NCI-H2107 treated with DMSO at 0.1 percent for 48 hours (cell line): ENCODE measurements around the gene TNFAIP8L1.
"Not testable (repeated sequence)": the region's sequence is repeated elsewhere in the genome, so short reads cannot be mapped to it uniquely, and the experiment has no call there.

ENCODE experiments used
- DNase-seq: peaks from one replicate; lab custom pipeline; 2025; ENCODE audit not compliant: unreplicated experiment; lab: John Stamatoyannopoulos, UW

Gene TNFAIP8L1

DNA sequence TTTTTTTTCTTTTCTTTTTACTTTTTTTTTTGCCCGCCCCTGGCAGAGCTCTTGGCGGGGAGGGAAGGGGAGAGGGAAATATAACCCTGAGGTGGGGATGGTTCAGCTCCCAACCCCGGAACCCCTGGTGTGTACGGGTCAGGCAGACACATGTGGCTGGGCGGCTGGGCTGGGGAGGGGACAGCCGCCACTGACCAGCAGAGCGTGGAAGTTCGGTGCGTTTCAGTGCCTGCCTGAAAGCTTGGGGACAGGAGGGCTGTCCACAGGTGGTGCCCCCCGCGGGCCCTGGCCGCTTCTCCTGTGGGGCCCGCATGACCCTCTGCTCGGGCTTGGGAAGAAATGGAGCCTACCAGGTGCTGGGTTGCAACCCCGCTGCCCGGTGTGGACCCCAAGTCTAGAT is 36.0 kb downstream of the TNFAIP8L1 start:
- DNase-seq = no peak

DNA sequence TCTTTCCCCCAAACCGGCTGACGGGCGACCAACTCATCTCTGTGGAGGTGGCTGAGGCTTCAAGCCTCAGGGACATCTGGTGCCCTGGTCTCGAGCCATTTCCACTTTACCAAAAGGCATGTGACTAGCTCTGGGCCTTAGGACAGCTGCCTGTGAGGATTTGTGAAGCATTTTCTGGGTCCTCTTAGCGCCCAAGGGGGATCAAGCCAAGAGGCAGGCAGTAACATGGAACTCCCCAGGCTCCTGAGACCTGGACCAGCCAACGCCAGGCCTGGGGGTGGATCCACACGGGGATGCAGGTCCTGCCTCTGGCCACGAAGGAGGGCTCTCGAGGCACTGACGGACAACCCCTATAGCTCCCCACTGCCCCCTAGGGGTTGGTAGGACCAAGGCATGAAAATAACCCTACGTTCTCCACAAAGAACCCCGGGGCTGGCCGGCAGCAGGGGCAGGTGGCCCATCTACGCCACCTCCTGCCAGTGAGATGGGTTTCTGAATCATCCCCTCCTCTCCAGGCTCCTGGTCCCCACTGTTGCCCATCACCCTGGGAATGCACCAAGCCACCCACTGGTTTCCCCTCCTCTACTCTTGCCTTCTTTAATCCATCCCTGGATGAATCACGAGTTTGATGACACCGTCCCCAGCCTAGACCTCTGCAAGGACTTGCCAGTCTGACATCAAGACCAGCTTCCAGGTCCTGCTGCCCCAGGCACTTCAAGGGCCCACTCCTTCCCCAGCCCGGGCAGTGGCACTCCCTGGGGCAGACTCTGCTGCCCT is 37.8 kb downstream of the TNFAIP8L1 start:
- no peak for DNase-seq

DNA sequence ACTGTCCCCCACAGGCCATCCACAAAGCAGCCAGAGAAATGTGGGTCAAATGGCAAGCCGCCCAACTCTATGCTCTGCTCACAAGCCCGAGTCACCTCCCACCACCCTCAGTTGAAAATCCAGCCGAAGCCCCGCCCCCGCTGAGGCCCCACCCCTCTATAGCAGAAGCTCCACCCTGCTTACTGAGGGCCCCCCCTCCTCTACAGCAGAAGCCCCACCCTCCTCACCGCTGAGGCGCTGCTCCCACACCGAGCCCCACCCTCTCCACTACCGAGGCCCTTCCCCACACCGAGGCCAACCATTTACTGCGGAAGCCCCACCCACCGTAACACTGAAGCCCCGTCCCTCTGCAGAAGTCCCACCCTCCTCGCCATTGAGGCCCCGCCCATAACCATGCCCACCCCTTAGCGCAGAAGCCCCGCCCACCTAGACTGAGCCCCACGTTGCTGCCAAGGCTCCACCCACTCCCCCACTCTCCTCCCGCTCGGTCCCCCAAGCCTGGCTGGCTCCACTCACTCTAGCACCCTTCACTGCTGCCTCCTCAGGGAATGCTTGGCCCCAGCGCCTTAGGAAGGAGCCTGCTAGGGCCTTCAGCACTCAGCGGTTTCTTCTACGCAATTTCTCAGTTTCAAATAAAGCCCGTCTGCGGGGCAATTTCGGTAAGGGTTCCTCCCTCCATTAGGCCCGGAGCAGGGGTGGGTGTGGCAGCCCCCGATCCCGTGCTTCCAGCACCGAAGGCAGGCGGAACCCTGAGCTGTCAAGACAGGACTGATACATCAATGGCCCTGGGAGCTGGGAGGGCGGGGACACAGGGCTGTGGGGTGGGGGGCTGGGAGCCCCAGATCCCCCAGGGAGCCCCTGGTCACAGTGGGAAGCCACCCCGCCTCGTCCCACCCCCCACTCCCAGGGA is 39.8 kb downstream of the TNFAIP8L1 start:
- DNase-seq = no peak

DNA sequence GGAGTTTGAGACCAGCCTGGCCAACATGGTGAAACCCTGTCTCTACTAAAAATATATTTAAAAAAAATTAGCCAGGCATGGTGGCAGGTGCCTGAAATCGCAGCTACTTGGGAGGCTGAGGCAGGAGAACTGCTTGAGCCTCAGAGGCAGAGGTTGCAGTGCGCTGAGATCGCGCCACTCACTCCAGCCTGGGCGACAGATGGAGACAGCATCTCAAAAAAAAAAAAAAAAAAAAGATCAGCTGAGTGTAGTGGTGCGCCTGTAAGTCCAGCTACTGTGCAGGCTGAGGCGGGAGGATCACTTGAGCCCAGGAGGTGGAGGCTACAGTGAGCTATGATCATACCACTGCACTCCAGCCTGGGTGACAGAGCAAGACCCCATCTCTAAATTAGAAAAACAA is 40.7 kb downstream of the TNFAIP8L1 start:
- DNase-seq = not testable (repeated sequence)

DNA sequence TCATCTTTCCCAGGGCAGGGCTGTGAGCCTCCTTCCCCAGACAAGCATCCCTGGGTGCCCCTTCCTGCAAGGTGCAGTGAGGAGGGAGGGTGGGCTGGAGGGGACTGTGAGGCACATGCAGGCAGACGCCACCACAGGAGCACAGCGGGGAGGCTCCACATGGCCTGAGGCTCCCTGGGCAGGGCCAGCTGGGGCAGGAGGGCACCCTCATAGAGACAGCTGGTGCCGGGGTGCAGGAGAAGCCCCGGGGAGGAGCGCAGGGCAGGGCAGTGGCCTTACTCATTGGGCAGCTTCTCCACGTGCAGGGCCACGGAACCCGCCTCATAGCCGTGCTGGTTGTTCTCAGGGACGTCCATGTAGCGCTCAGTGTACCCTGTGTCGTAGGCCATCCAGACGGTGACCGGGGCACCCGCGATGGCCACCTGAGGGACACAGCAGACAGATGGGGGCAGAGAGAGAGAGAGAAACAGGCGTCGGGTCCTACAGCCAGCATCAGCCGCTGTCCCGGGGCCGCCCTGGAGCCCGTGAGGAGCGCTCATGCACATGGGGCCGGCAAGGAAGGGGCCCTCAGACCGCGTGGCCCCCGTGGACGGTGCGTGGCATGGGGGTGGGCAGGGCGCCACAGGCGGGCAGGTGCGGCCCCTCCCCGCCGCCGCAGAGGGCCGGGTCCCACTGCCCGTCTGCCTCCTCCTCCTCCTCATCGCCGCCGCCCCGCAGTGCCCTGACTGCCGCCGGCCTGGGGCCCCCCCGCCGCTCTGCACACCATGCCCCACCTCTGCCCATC is 43.3 kb downstream of the TNFAIP8L1 start:
- no peak for DNase-seq

DNA sequence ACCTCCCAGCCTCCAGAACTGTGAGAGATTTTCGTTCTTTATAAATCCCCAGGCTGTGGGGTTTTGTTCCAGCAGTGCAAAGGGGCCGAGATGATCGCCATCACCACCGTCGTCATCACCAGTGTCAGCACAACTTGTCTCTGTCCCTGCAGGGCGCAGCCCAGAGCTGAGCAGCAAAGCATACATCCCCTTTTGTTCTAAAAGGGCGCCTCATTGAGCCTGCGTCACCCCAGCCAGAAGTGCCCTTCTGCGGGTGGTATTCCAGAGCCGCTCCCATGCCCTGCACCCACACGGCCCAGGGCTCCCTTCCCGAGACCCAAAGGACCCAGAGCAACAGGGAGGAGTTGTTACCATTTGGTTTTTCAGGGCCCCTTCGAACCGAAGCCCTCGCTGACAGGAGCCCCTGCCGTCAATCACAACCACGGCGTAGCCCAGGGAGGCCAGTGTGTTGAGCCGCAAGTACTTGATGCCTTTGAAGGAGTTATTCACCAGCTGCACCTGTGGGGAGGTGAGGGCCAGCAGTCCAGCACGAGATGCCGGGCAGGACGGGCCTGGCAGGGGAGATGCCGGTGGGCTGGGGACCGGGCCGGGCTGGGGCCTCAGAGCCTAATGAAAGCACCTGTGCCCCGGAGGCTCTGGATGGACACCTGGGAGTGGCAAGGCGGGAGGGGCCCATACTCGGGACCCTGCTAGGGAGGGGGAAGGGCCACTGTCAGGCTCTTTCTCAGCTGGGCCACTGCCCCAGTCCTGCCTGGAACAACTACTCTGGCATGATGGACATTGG is 45.2 kb downstream of the TNFAIP8L1 start:
- DNase-seq = no peak

DNA sequence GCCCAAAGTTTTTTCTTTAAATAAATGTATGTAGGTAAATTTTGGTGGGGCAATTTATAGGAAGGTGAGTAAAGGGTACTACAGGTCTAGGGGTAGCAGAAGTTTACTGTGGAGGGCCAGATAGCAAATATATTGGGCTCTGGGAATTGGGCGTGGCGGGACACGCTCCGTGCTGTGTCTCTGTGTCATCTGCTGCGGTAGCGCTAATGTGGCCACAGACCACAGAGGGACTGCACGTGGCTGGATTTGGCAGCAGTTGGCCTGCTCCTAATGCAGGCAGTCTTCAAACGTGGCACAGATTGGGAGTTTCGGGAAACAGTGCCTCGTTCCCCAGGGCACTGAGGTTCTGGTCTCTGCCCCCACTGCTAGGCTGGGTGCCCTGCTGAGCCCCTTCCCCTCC is 47.4 kb downstream of the TNFAIP8L1 start:
- no peak for DNase-seq

DNA sequence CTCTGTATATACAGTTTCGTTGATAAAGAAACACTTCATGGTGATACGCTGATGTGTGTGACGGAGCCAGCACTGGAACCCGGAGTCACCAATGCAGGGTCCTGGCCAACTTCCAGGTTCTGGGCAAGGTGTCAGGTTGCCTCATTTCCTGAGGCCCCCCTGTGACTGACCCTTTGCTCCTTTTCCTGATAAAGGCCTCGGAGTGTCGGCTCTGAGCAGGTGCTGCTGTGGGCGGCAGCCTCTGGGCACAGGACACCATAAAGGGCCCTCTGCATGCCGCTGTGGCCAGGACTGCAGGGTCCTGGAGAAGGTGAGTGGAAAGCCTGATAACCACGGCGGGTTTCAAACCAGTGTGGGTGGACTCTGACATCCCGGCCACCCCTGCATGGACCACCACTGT is 48.1 kb downstream of the TNFAIP8L1 start:
- peak; percentile 6 for DNase-seq

DNA sequence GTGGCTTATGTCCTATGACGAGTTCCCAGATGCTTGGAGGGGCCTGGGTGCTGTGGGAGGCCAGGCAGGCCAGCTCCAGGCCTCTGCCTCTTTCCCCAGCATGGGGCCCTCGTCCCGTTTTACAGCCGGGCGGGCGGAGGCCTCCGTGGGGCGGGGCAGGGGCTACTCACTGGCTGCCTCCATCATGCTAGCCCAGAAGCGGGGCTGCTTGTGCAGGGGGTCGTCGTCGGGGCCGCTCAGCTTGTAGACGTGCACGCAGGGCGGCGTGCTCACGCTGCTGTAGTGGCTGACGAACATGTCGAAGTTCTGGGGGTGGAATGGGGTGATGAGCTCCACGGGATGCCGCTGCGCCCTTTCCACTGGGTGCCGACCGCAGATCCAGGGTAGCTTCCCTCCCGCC is 49.3 kb downstream of the TNFAIP8L1 start:
- no peak for DNase-seq

DNA sequence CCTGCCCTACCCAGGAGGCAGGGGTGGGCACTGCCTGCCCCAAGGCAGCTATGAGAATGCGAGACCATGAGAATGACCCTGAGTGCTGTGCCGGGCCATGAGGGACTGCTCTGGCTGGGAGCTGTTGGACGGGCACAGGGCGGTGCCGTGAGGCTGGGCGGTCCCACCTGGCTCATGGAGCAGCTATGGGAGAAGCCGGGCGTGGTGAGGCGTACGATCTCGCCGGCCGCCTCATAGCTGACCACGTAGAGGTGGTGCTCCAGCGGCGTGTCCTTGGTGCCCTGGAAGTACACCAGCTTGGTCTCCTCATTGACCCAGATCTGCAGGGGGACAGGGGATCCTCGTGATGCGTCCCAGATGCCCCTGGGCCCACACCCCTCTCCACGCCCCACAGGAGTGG is 50.1 kb downstream of the TNFAIP8L1 start:
- DNase-seq = no peak

DNA sequence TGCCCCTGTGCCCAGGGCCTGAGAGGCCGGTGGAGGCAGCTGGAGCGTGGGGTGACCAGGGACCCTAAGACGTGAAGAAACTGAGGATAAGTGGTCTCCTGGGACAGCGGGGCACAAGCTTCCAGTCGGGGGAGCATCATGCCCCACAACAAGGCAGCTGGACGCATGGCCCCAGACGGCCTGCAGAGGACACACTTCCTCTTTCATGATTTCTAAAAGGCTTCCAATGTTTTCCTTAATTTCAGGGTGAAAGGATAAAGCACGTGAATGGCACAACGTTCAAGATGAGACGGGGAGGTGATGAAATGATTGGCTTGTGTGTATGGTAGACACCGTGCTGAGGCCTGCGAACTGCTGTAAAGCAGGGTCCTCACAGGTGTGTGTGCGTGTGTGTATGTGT is 51.0 kb downstream of the TNFAIP8L1 start:
- no peak for DNase-seq

DNA sequence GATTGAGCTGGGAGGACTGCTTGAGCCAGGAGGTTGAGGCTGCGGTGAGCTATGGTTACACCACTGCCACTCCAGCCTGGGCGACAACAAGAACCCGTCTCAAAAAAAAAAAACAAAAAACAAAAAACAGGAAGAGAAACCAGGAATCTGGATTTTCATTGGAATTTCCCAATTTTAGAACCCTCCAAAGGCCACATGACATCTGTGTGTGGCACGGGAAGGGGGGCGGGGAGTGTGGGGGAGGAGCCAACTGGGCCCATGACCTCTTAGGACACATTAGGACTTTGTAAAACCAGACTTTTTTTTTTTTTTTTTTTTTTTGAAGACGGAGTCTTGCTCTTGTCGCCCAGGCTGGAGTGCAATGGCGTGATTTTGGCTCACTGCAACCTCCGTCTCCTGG is 52.1 kb downstream of the TNFAIP8L1 start:
- no peak for DNase-seq

DNA sequence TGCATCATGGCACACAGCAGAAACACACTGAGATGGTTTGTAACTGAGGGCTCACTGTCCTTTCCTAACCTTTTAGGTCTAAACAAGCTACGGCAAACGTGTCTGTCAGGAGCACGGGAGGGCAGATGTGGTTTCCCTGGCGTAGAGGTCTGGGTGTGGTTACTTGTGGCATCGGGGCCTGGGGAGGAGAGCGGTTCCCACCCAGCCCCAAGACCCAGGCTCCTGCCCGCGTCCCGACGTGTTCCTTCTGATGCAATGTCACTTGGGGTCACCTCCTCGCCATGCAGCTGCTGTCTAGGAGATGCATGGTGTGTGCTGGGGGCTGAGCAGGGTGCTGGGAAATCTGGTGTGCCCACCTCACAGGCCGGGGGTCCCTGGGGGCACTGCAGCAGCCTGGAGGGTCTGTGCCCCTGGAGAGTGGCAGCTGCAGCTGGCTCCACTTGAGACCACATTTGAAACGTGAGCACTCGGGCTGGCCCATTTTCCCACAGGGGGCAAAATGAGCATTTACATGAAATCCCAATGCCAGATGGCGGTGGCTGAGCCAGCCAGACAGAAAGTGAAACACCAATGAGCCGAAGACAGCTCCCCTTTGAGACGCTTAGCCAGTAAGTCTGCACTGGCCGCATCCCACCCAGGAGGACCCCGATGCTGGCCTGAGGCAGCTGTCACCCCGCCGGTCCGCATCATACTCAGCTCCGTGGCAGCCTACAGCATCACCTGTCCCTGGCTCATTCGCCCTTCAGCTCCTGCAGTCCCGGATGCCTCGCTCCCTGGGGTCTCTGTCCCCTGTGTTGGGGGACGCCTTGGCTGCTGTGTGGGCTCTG is 53.1 kb downstream of the TNFAIP8L1 start:
- DNase-seq = peak; percentile 10

DNA sequence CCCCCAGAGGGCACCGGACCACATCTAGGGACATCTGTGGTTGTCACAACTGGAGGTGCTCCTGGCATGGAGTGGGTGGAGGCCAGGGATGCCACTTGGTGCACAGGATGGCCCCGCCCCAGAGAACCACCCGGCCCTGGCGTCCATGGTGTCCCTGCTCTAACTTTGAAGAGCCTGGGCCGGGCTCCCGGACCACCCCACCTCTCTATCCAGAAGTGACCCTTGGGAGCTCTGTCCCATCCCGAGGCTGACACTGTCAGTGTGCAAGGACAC is 53.7 kb downstream of the TNFAIP8L1 start:
- no peak for DNase-seq

DNA sequence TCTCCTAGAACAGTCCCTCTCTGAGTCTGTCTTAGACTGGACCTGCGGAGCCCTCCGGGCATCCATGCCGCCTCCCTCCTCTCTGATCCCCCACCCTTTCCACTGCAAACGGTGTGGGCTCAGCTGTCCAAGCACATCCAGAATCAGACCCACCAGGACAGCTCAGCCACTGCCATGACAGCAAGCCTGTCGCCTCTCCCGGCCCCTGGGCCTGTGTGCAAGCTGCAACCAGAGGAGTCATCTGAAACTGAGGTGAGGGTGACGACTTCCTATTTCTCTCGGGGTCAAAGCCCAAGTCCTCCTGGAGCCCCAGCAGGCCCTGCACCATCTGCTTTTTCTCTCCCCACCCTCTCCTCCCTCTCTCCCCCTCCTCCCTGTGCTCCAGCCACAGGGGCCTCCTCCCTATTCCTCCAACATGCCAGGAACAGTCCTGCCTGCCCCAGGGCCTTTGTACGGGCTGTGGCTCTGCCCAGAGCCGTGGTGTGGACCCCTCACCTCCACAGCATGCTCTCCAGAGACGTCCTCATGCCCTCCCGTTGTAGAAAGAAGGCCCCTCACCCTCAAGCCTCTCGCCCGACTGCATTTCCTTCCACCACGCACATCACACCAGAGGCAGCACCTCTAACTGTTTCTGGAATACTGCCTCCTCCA is 54.3 kb downstream of the TNFAIP8L1 start:
- no peak for DNase-seq

DNA sequence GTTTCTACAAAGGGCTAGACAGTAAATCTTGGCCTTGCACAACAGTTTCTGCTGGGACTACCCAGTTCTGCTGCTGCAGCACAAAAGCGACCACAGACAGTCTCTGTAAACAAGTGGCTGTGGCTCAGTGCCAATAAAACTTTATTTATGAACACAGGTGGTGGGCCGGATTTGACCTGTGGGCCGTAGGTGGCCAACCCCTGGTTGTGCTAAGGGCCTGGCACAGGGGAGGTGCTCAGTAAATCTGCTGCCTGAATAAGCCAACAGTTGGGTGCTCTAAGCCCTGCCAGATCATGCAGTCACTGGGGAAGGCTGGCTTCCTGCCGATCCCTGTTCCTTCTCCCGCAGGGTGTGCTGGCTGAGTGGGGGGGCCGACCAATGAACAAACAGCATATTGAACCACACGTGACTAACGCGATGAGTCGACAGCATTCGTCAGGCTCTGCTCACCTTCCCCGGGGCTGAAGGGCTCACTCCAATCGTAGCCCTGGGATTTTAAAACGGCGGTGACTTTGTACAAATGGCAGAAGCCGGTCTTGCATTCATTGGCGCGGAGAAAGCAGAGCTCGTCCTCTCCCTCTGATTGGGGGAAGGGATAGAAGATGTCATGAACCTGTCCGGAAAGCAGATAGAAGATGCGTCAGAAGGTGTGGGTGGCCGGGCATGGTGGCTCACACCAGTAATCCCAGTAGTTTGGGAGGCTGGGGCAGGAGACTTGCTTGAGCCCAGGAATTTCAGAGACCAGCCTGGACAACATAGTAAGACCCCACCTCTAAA is 55.1 kb downstream of the TNFAIP8L1 start:
- no peak for DNase-seq

DNA sequence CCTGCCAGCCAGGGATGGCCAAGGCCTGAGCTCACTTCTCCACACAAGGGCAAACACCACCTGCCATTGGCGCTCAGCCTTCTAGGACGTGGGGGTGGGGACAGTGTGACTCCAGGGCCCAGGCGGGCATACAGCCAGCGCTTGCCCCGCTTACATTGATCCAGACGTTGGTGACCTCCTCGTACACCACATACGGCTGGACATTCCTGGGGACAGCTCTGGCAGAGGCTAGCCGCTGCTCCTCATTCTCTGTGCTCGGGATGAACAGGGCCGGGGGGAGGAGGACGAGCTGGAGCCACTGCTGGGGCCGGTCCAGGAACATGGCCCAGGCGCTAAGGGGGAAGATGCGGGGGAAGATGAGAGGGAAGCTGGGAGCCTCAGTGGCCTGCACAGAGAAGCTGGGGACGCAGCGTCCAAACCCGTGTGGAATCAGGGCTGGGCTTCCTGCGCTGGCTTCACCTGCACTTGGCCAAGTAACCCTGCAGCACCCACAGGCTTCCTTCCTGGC is 56.0 kb downstream of the TNFAIP8L1 start:
- no peak for DNase-seq

DNA sequence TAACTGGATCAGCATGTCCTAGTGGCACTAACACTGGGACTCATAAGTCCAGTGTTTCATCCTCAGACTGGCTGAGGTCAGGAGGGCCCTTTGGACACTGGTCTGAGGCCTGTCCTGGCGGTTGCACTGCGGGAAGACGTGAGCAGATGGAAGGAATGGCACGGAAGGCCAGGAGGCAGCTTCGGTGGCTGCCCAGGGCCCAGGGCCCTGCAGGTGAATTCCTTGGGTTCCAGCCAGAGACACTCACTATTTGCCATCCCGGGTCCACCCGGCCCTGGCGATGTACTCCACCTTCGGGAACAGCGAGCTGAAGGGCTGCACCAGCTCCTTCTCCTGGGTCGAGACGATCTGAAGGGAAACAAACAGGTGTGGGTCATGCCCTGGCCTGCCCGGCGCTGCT is 58.0 kb downstream of the TNFAIP8L1 start:
- DNase-seq = no peak
